H1 (cell line): ENCODE results near the gene KLF13. TPM values are rescaled to one million over a fixed set of nuclear protein-coding genes. Genes with fewer than 3 reads are reported as not detected.
A peak's percentile ranks its signal among the peaks of the same experiment; 100 is the strongest.

Experiments used
- CTCF ChIA-PET: fragments of 300-600 bp; sonication (Branson Sonifier 250); formaldehyde crosslinking; loops from one replicate; lab custom pipeline; 2021; ENCODE audit not compliant: partially characterized antibody; lab: Charles Lee
- POLR2A ChIA-PET: fragments of 300-600 bp; sonication (Branson Sonifier 250); formaldehyde crosslinking; loops from one replicate; lab custom pipeline; 2021; ENCODE audit warnings: inconsistent platforms; ENCODE audit not compliant: partially characterized antibody; lab: Charles Lee
- DNase-seq, 2 experiments: peaks; one replicate each; pipeline versions ENCODE4 v3.0.0 to v3.0.0-alpha.2; 2010 to 2022; ENCODE audit warnings: low spot score in 2 of 2, low read depth in 1 of 2, mixed read lengths in 1 of 2
- FAIRE-seq: peaks from 2 replicates; lab custom pipeline; 2011; peaks lifted over from hg19 to GRCh38; lab: Jason Lieb, UNC
- H2AFZ ChIP-seq: 2 replicates; pipeline ENCODE4 v1.8.1; 2012; ENCODE audit warnings: low read length, inconsistent platforms
- H2AK5ac ChIP-seq: 2 replicates; pipeline ENCODE4 v1.6.1; 2013; ENCODE audit warnings: low read depth, low read length
- H2BK120ac ChIP-seq: replicated peaks from 2 replicates; pipeline ENCODE3; 2013; ENCODE audit warnings: low read depth, low read length, inconsistent platforms
- H2BK12ac ChIP-seq: 2 replicates; pipeline ENCODE4 v1.6.1; 2013; ENCODE audit warnings: low read depth, low read length
- H2BK15ac ChIP-seq: 2 replicates; pipeline ENCODE4 v1.6.1; 2013; ENCODE audit warnings: low read length
- H2BK20ac ChIP-seq: 2 replicates; pipeline ENCODE4 v1.6.1; 2013; ENCODE audit warnings: low read length
- H2BK5ac ChIP-seq: 2 replicates; pipeline ENCODE4 v1.6.1; 2013; ENCODE audit warnings: low read depth, low read length
- H3K14ac ChIP-seq: 2 replicates; pipeline ENCODE4 v1.6.1; 2013; ENCODE audit warnings: inconsistent platforms; ENCODE audit not compliant: insufficient read length
- H3K18ac ChIP-seq: 2 replicates; pipeline ENCODE4 v1.6.1; 2013; ENCODE audit warnings: low read length; ENCODE audit errors: extremely low read depth
- H3K23ac ChIP-seq: 2 replicates; pipeline ENCODE4 v1.6.1; 2013; ENCODE audit warnings: inconsistent platforms; ENCODE audit not compliant: insufficient read length
- H3K23me2 ChIP-seq: 2 replicates; pipeline ENCODE4 v1.6.1; 2013; ENCODE audit warnings: low read depth, low read length
- H3K27ac ChIP-seq: 2 replicates; pipeline ENCODE4 v1.6.1; 2011; ENCODE audit warnings: low read depth, low read length, inconsistent platforms
- H3K27me3 ChIP-seq, 4 experiments: replicated peaks in 1 of 4; 1 replicate in 1 of 4; 2 replicates in 3 of 4; pipeline versions ENCODE4 v1.6.1 to v1.8.1; 2011 to 2013; ENCODE audit warnings: low read length in 3 of 4, mild to moderate bottlenecking in 3 of 4, inconsistent platforms in 2 of 4, mixed read lengths in 2 of 4, moderate library complexity in 1 of 4; ENCODE audit not compliant: control insufficient read depth in 3 of 4, insufficient read depth in 3 of 4; ENCODE audit errors: extremely low read depth in 1 of 4
- H3K36me3 ChIP-seq, 4 experiments: 2 replicates each; pipeline versions ENCODE4 v1.6.1 to v1.8.1; 2011 to 2013; ENCODE audit warnings: mild to moderate bottlenecking in 4 of 4, low read length in 3 of 4, moderate library complexity in 2 of 4, control low read depth in 1 of 4, inconsistent platforms in 1 of 4; ENCODE audit not compliant: insufficient read depth in 4 of 4, control insufficient read depth in 2 of 4
- H3K4ac ChIP-seq: replicated peaks from 2 replicates; pipeline ENCODE3; 2013; ENCODE audit warnings: low read length, low read depth, mixed read lengths, inconsistent platforms; ENCODE audit not compliant: insufficient read length
- H3K4me1 ChIP-seq, 4 experiments: replicated peaks in 1 of 4; 1 replicate in 1 of 4; 2 replicates in 3 of 4; pipeline versions ENCODE4 v1.6.1 to v1.8.1; 2011 to 2013; ENCODE audit warnings: low read length in 3 of 4, inconsistent platforms in 2 of 4, mixed read lengths in 1 of 4; ENCODE audit not compliant: insufficient read depth in 4 of 4, control insufficient read depth in 3 of 4
- H3K4me2 ChIP-seq, 2 experiments: 2 replicates each; pipeline versions ENCODE4 v1.6.1 to v1.8.1; 2011 to 2013; ENCODE audit warnings: low read depth in 2 of 2, low read length in 2 of 2, control low read depth in 1 of 2, inconsistent platforms in 1 of 2, mild to moderate bottlenecking in 1 of 2; ENCODE audit not compliant: insufficient read depth in 1 of 2
- H3K4me3 ChIP-seq, 4 experiments: fragments of 200-600, 300-600 bp in 1 of 4; sonication (generic), shearing (Covaris generic), sonication (Bioruptor Twin) in 1 of 4; 2 replicates each; pipeline versions ENCODE4 v1.5.1 to v1.8.1; 2011 to 2016; ENCODE audit warnings: low read length in 4 of 4, low read depth in 3 of 4, control low read depth in 2 of 4, inconsistent platforms in 2 of 4, mild to moderate bottlenecking in 2 of 4, mixed read lengths in 1 of 4, moderate library complexity in 1 of 4; ENCODE audit not compliant: insufficient read depth in 2 of 4; ENCODE audit errors: extremely low read depth in 1 of 4
- H3K56ac ChIP-seq: replicated peaks from 2 replicates; pipeline ENCODE3; 2013; ENCODE audit warnings: low read depth, mild to moderate bottlenecking, mixed read lengths, low read length, inconsistent platforms; ENCODE audit not compliant: insufficient read length
- H3K79me1 ChIP-seq: 2 replicates; pipeline ENCODE4 v1.6.1; 2013; ENCODE audit warnings: low read depth, low read length, control low read depth
- H3K79me2 ChIP-seq, 2 experiments: 2 replicates each; pipeline versions ENCODE4 v1.6.1 to v1.8.1; 2012 to 2013; ENCODE audit warnings: low read length in 2 of 2, mild to moderate bottlenecking in 2 of 2, inconsistent platforms in 1 of 2; ENCODE audit not compliant: insufficient read depth in 2 of 2, control insufficient read depth in 1 of 2
- H3K9ac ChIP-seq, 4 experiments: replicated peaks in 1 of 4; 1 replicate in 1 of 4; 2 replicates in 3 of 4; pipeline versions ENCODE4 v1.6.1 to v1.8.1; 2011 to 2013; ENCODE audit warnings: low read depth in 3 of 4, low read length in 3 of 4, control low read depth in 2 of 4, mild to moderate bottlenecking in 2 of 4, moderate library complexity in 2 of 4, inconsistent platforms in 1 of 4; ENCODE audit errors: extremely low read depth in 1 of 4
- H3K9me3 ChIP-seq, 2 experiments: 2 replicates each; pipeline versions ENCODE4 v1.6.1 to v1.8.1; 2012 to 2013; ENCODE audit warnings: mild to moderate bottlenecking in 2 of 2, moderate library complexity in 2 of 2, control low read depth in 1 of 2, inconsistent platforms in 1 of 2, low read depth in 1 of 2, low read length in 1 of 2, mixed read lengths in 1 of 2; ENCODE audit not compliant: insufficient read depth in 2 of 2
- H4K20me1 ChIP-seq, 2 experiments: replicated peaks in 1 of 2; 2 replicates each; pipeline versions ENCODE3 to v1.8.1; 2011 to 2013; ENCODE audit warnings: inconsistent platforms in 2 of 2, low read length in 2 of 2, mild to moderate bottlenecking in 1 of 2; ENCODE audit not compliant: insufficient read depth in 2 of 2, control insufficient read depth in 1 of 2
- H4K5ac ChIP-seq: 2 replicates; pipeline ENCODE4 v1.6.1; 2013; ENCODE audit warnings: low read length, low read depth, mixed read lengths, inconsistent platforms; ENCODE audit not compliant: insufficient read length
- H4K8ac ChIP-seq: 2 replicates; pipeline ENCODE4 v1.8.0; 2013; ENCODE audit warnings: mild to moderate bottlenecking, moderate library complexity, low read length, inconsistent platforms; ENCODE audit not compliant: insufficient read depth; ENCODE audit errors: extremely low read depth
- H4K91ac ChIP-seq: replicated peaks from 2 replicates; pipeline ENCODE3; 2013; ENCODE audit warnings: low read length, mixed read lengths, inconsistent platforms; ENCODE audit not compliant: insufficient read length
- EP300 ChIP-seq, 2 experiments: IDR thresholded peaks; 1 replicate in 1 of 2; 2 replicates in 1 of 2; pipeline ENCODE4 v1.6.1; 2011 to 2012; ENCODE audit warnings: low read depth in 2 of 2, low read length in 2 of 2, mild to moderate bottlenecking in 2 of 2, borderline replicate concordance in 1 of 2, inconsistent platforms in 1 of 2, moderate library complexity in 1 of 2
- WGBS, 2 experiments: shearing (Covaris generic) in 1 of 2; methylation state at CpG; one replicate each; pipeline versions ENCODE4 v1.1.6 to v1.1.7; 2013 to 2015; ENCODE audit warnings: low lambda C conversion rate in 2 of 2, mixed read lengths in 2 of 2, inconsistent platforms in 1 of 2, low coverage in 1 of 2, missing lambda C conversion rate in 1 of 2; ENCODE audit not compliant: insufficient replicate concordance in 2 of 2, insufficient coverage in 1 of 2, insufficient read length in 1 of 2; ENCODE audit errors: extremely low coverage in 1 of 2, missing lambda C conversion rate in 1 of 2; 5-methylcytosine and 5-hydroxymethylcytosine counted together
- polyA plus RNA-seq, 7 experiments: library from polyadenylated mRNA; depleted of rRNA in 3 of 7; stranded (reverse) in 5 of 7; unstranded in 2 of 7; fragments of >200 nt in 5 of 7; fragments of 200-250 nt in 2 of 7; gene quantifications; 1 replicate in 5 of 7; 2 replicates in 1 of 7; 4 replicates in 1 of 7; pipeline versions ENCODE4 v1.2.1 to v1.2.3, GENCODE V29; 2011 to 2013; ENCODE audit warnings: missing spikeins in 2 of 7, mixed read lengths in 2 of 7
- total RNA-seq: library from RNA; stranded (reverse); fragmentation: NEBNext Ultra II Directional; extraction: Animal tissue kit (Norgen Biotek cat#: 25700); gene quantifications from 2 replicates; pipeline ENCODE4 v1.2.1, GENCODE V29; 2021

The KLF13 gene
- total and polyA plus RNA-seq, 2 of the 8 experiments (the other 6 are each of a cell fraction or from before 2014, with no cell fraction given), result 18.3 to 33.4 TPM

- H4K20me1 ChIP-seq, result no peaks in the 10 kb centered on the region
- peak overlapping the region; percentile 66; the same call in 1 of the 2 replicates for H2BK20ac ChIP-seq
- no peak overlapping the region for H2AK5ac ChIP-seq
- no peak overlapping the region for H3K23ac ChIP-seq
- H3K4me1 ChIP-seq, result peaks cover 9 to 47% (median 36%) of the 10 kb centered on the region in 4 experiments
- peak overlapping the region; percentile 19; the same call in 1 of the 2 replicates for H2BK12ac ChIP-seq
- no peak overlapping the region for H3K9ac ChIP-seq
- H3K4me2 ChIP-seq, result no peak overlapping the region
- peak overlapping the region; percentile 72; the same call in 1 of the 2 replicates for H2BK15ac ChIP-seq
- H4K5ac ChIP-seq, result no peak overlapping the region
- no peaks in the 10 kb centered on the region for H3K36me3 ChIP-seq
- ChIA-PET POLR2A (no interaction called here), CTCF (interaction anchor here (1.3 to 1.4 kb wide), 2 partner anchors 9 to 134 kb away, joined by 3 to 5 read pairs; no protein-coding TSS in a partner anchor)
- no peak overlapping the region for H2BK120ac ChIP-seq
- FAIRE-seq (no peak), DNase-seq (peak in 1 of 2 experiments; percentile 42)
- no peak overlapping the region for H3K4me3 ChIP-seq
- no peak overlapping the region for H3K14ac ChIP-seq
- H3K4ac ChIP-seq, result no peak overlapping the region
- H4K91ac ChIP-seq, result no peak overlapping the region
- H3K9me3 ChIP-seq, result no peaks in the 10 kb centered on the region
- H3K27me3 ChIP-seq, result peaks cover 0 to 2% (median 0%) of the 10 kb centered on the region in 4 experiments; a peak in 1 of 7 replicates
- H3K18ac ChIP-seq, result no peak overlapping the region; the same call in 1 of the 2 replicates
- H3K79me1 ChIP-seq, result no peaks in the 10 kb centered on the region
- H4K8ac ChIP-seq, result no peak overlapping the region; the same call in 1 of the 2 replicates
- H3K56ac ChIP-seq, result no peak overlapping the region
- H2AFZ ChIP-seq, result 0 out of 2 replicates have a peak overlapping the region, but pooled peaks have one; percentile 41
- WGBS, 2 experiments, result 88% methylated on average over 16 of the region's 16 CpGs; no CpG with 5 or more reads in 1 of the 2 experiments
- H3K79me2 ChIP-seq, result no peaks in the 10 kb centered on the region
- H3K23me2 ChIP-seq, result no peaks in the 10 kb centered on the region
- H2BK5ac ChIP-seq, result peak overlapping the region; percentile 35; the same call in 1 of the 2 replicates
- no peak overlapping the region for H3K27ac ChIP-seq
- TF ChIP-seq EP300 (IDR thresholded peaks at IDR 0.05; ENCODE audit: borderline replicate concordance in 1 of 2, low read depth in 2 of 2, low read length in 2 of 2), result no peak
Measured at GRCh38 chr15:31300981-31301672, 25.5 kb upstream of the KLF13 start.
